Tibial nerve (tissue), 4 donors: ENCODE results near the gene SSBP2. TPM values are rescaled to one million over a fixed set of nuclear protein-coding genes. Genes with fewer than 3 reads are reported as not detected.

Experiments
- DNase-seq, 2 donors: peaks; one replicate each; pipeline ENCODE4 v3.0.0-alpha.2; 2019; ENCODE audit warnings: low spot score in 2 of 2
- H3K27ac ChIP-seq, 4 donors: fragments of 200-600 bp; sonication (generic) in 3 of 4; one replicate each; pipeline ENCODE4 v1.5.1; 2017 to 2019; ENCODE audit warnings: mild to moderate bottlenecking in 1 of 4
- H3K27me3 ChIP-seq, 2 donors: fragments of 200-600 bp; sonication (generic) in 1 of 2; one replicate each; pipeline versions ENCODE4 v1.5.1 to v1.6.0; 2017 to 2019
- H3K36me3 ChIP-seq, 3 donors: fragments of 200-600 bp; sonication (generic); one replicate each; pipeline ENCODE4 v1.5.1; 2018 to 2019
- H3K4me1 ChIP-seq, 4 donors: fragments of 200-600 bp; sonication (generic) in 3 of 4; one replicate each; pipeline ENCODE4 v1.5.1; 2017 to 2019
- H3K4me3 ChIP-seq, 4 donors: fragments of 200-600 bp; sonication (generic) in 3 of 4; one replicate each; pipeline ENCODE4 v1.5.1; 2017 to 2019; ENCODE audit warnings: mild to moderate bottlenecking in 1 of 4, moderate library complexity in 1 of 4
- H3K9me3 ChIP-seq, 4 donors: fragments of 200-600 bp; sonication (generic) in 3 of 4; one replicate each; pipeline ENCODE4 v1.5.1; 2017 to 2019
- EP300 ChIP-seq, 2 donors: sonication (generic); formaldehyde crosslinking; IDR thresholded peaks; one replicate each; pipeline ENCODE4 v1.6.1; 2017; ENCODE audit warnings: antibody characterized with exemption in 2 of 2, mild to moderate bottlenecking in 1 of 2
- POLR2A ChIP-seq, 2 donors: fragments of 450-650 bp; IDR thresholded peaks; one replicate each; pipeline ENCODE4 v1.6.1; 2017; ENCODE audit warnings: antibody characterized with exemption in 2 of 2, mild to moderate bottlenecking in 2 of 2, moderate library complexity in 2 of 2
- WGBS, 2 donors: methylation state at CpG; one replicate each; pipeline ENCODE4 v1.1.5; 2018; 5-methylcytosine and 5-hydroxymethylcytosine counted together
- total RNA-seq, 4 donors: library from RNA; depleted of rRNA; stranded (reverse); fragments of >200 nt; gene quantifications; one replicate each; pipeline ENCODE4 v1.1.0, GENCODE V29; 2016
- TF ChIP-seq, protein P1 (sequence below), 5 experiments: fragments of 200-600 bp in 3 of 5; fragments of 450-650 bp in 2 of 5; sonication (generic) in 3 of 5; IDR thresholded peaks; one replicate each; pipeline ENCODE4 v1.5.1; 2016 to 2019; ENCODE audit warnings: antibody characterized with exemption in 5 of 5, mild to moderate bottlenecking in 3 of 5, moderate library complexity in 2 of 5

Gene SSBP2
- total RNA-seq, 4 donors from 2014 or later, result 62.6 to 95.1 (median 77.5) TPM

DNA sequence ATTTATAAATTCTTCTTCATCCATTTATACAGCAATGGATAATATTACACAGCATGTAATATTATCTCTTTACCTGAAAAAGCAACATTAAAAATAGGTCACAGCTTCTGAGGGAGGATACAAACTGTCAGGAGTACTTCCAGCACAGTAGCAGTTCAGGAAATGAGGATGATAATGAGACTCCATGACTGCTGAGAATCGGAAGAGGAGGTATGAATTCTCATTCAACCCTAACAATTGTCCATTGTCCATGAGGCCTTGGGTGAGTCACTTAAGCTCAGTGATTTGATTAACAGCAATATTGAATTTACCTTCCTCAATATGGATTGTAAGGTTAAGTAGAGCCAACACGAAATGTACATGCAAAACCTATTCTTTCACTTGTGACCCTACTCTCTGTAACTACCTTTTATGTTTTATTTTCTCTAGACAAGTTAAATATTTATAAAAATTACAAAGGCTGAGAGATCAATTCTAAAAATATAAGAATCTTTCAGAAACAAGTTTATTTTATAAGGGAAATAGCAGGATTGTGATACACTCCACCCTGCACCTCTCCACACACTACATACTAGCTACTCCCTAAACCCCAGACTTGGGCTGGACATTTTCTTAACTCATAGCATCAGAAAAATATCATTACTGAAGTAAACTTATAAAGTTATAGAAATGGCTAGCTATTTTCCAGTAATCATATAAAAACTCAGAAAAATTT lies 197.9 kb downstream of the SSBP2 start:
- H3K27ac ChIP-seq, result no peak overlapping the region
- no peaks in the 10 kb centered on the region for H3K9me3 ChIP-seq
- no peak for DNase-seq
- peaks cover 0 to 24% (median 0%) of the 10 kb centered on the region in 3 donors for H3K36me3 ChIP-seq
- H3K4me1 ChIP-seq, result peaks cover 0 to 17% (median 2%) of the 10 kb centered on the region in 4 donors
- H3K27me3 ChIP-seq, result no peaks in the 10 kb centered on the region
- 71 to 73% methylated on average over 2 of the region's 2 CpGs for WGBS, 2 donors
- TF ChIP-seq, protein P1, sequence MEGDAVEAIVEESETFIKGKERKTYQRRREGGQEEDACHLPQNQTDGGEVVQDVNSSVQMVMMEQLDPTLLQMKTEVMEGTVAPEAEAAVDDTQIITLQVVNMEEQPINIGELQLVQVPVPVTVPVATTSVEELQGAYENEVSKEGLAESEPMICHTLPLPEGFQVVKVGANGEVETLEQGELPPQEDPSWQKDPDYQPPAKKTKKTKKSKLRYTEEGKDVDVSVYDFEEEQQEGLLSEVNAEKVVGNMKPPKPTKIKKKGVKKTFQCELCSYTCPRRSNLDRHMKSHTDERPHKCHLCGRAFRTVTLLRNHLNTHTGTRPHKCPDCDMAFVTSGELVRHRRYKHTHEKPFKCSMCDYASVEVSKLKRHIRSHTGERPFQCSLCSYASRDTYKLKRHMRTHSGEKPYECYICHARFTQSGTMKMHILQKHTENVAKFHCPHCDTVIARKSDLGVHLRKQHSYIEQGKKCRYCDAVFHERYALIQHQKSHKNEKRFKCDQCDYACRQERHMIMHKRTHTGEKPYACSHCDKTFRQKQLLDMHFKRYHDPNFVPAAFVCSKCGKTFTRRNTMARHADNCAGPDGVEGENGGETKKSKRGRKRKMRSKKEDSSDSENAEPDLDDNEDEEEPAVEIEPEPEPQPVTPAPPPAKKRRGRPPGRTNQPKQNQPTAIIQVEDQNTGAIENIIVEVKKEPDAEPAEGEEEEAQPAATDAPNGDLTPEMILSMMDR (IDR thresholded peaks at IDR 0.05), result no peak
- no peak for TF ChIP-seq POLR2A (IDR thresholded peaks at IDR 0.05)
- TF ChIP-seq EP300 (IDR thresholded peaks at IDR 0.05), result no peak
- no peak overlapping the region for H3K4me3 ChIP-seq

GRCh38 chr5:81549123-81549522 lies 201.8 kb downstream of the SSBP2 start:
- no peak for DNase-seq
- H3K36me3 ChIP-seq, result peaks cover 0 to 33% (median 0%) of the 10 kb centered on the region in 3 donors
- H3K27ac ChIP-seq, result no peak overlapping the region
- TF ChIP-seq, protein P1 (IDR thresholded peaks at IDR 0.05), result no peak
- TF ChIP-seq EP300 (IDR thresholded peaks at IDR 0.05) (no peak), POLR2A (IDR thresholded peaks at IDR 0.05) (no peak)
- no peaks in the 10 kb centered on the region for H3K27me3 ChIP-seq
- 98% methylated on average over 7 of the region's 7 CpGs for WGBS, 2 donors
- H3K4me3 ChIP-seq, result no peak overlapping the region
- H3K9me3 ChIP-seq, result no peaks in the 10 kb centered on the region
- H3K4me1 ChIP-seq, result peaks cover 0 to 12% (median 2%) of the 10 kb centered on the region in 4 donors

GRCh38 chr5:81547001-81547400 lies 203.9 kb downstream of the SSBP2 start:
- H3K27me3 ChIP-seq, result no peaks in the 10 kb centered on the region
- H3K27ac ChIP-seq, result no peak overlapping the region
- H3K4me1 ChIP-seq, result no peaks in the 10 kb centered on the region
- H3K36me3 ChIP-seq, result peaks cover 0 to 42% (median 0%) of the 10 kb centered on the region in 3 donors
- H3K4me3 ChIP-seq, result no peak overlapping the region
- no peak for TF ChIP-seq POLR2A (IDR thresholded peaks at IDR 0.05)
- TF ChIP-seq, protein P1 (IDR thresholded peaks at IDR 0.05), result no peak
- TF ChIP-seq EP300 (IDR thresholded peaks at IDR 0.05), result no peak
- H3K9me3 ChIP-seq, result no peaks in the 10 kb centered on the region
- 91 to 96% methylated on average over 3 of the region's 3 CpGs for WGBS, 2 donors
- DNase-seq, result no peak

DNA sequence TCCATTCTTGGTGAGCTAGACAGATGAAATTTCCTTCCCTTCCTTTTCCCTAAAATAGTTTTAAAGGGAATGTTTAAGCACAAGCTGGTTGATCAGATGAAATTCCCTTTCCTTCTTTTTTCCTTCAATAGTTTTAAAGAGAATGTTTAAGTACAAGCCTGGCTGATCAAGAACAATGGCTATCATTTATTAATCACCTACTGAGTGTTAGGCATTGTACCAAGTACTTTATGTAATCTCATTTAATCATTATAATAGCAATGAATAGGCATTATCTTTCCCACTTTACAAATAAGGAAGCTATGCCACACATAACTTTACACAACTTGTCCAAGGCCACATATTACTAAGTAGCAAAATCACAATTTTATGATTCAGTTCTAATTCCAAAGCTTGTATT lies 205.0 kb downstream of the SSBP2 start:
- TF ChIP-seq POLR2A (IDR thresholded peaks at IDR 0.05) (no peak), EP300 (IDR thresholded peaks at IDR 0.05) (no peak)
- TF ChIP-seq, protein P1 (IDR thresholded peaks at IDR 0.05), result no peak
- H3K27ac ChIP-seq, result no peak overlapping the region
- H3K27me3 ChIP-seq, result no peaks in the 10 kb centered on the region
- no peaks in the 10 kb centered on the region for H3K4me1 ChIP-seq
- H3K36me3 ChIP-seq, result peaks cover 0 to 42% (median 0%) of the 10 kb centered on the region in 3 donors
- H3K4me3 ChIP-seq, result no peak overlapping the region
- DNase-seq, result no peak
- no peaks in the 10 kb centered on the region for H3K9me3 ChIP-seq

- no peak overlapping the region for H3K27ac ChIP-seq
Measured at GRCh38 chr5:81544351-81545018, 206.4 kb downstream of the SSBP2 start.

More at GRCh38 chr5:81544351-81545018, 206.4 kb downstream of the SSBP2 start:
- 87 to 90% methylated on average over 1 of the region's 1 CpG for WGBS, 2 donors
- Histone ChIP-seq H3K36me3 (peaks cover 0 to 37% (median 0%) of the 10 kb centered on the region in 3 donors), H3K4me1 (no peaks in the 10 kb centered on the region), H3K4me3 (no peak overlapping the region), H3K27me3 (no peaks in the 10 kb centered on the region), H3K9me3 (no peaks in the 10 kb centered on the region)
- no peak for DNase-seq
- no peak for TF ChIP-seq POLR2A (IDR thresholded peaks at IDR 0.05)
- TF ChIP-seq, protein P1 (IDR thresholded peaks at IDR 0.05), result no peak
- TF ChIP-seq EP300 (IDR thresholded peaks at IDR 0.05), result no peak
